ENCODE data around the gene MAIP1.
A peak's percentile ranks its signal among the peaks of the same experiment; 100 is the strongest.
"Not testable (repeated sequence)": the region's sequence is repeated elsewhere in the genome, so short reads cannot be mapped to it uniquely, and the experiment has no call there.

Gene MAIP1, protein sequence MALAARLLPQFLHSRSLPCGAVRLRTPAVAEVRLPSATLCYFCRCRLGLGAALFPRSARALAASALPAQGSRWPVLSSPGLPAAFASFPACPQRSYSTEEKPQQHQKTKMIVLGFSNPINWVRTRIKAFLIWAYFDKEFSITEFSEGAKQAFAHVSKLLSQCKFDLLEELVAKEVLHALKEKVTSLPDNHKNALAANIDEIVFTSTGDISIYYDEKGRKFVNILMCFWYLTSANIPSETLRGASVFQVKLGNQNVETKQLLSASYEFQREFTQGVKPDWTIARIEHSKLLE

DNA sequence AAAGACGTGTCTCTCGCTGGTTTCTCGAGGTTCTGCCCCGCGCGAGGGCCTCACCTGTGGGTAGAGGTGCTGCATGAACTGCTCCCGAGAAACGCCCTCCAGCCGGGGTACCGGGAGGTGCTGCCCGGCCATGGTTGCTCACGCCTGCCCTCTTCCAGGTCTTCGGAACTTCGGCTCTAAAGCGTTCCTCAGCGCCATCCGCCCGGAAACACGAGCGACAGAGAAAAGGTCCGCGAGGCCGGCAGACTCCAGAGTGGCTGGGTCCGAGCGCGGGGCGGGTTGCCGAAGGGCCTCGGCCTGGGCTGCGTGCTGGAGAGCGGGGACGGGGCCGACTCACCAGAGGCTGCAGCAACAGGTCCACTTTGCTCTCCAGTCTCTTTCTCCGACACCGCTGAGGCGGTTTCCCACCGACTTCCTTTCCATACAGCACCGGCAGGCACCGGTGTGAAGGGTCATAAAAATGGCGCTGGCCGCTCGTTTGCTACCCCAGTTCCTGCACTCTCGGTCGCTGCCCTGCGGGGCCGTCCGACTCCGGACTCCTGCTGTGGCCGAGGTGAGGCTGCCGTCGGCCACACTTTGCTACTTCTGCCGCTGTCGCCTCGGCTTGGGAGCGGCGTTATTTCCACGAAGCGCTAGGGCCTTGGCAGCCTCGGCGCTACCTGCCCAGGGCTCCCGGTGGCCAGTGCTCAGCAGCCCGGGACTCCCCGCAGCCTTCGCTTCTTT lies at the start of gene MAIP1, which contains the start of gene TYW5:
Gene MAIP1, plus strand, starts transcription at position 244 of the 723 bp plus-strand sequence. Its CDS starts 217 bp downstream, at position 461.
Gene TYW5, minus strand, starts transcription at position 153 of the 723 bp plus-strand sequence. Its CDS starts 21 bp downstream, at position 132.
- intact Hi-C loops (cut with DNase I) = no loop called here
- DNase-seq = peak; percentile 72 to 96 (median 90)

GRCh38 chr2:199907008-199907714 lies 48.2 kb upstream of the MAIP1 start:
- intact Hi-C loops (cut with DNase I) = loop anchor here (10.0 kb wide), 1 partner anchor 52 kb away; the partner anchor contains the start of gene FTCDNL1

GRCh38 chr2:199910338-199911051 lies 44.9 kb upstream of the MAIP1 start:
- DNase-seq = no peak
- intact Hi-C loops (cut with DNase I) = no loop called here

More at GRCh38 chr2:199907008-199907714, 48.2 kb upstream of the MAIP1 start:
- DNase-seq = no peak

DNA sequence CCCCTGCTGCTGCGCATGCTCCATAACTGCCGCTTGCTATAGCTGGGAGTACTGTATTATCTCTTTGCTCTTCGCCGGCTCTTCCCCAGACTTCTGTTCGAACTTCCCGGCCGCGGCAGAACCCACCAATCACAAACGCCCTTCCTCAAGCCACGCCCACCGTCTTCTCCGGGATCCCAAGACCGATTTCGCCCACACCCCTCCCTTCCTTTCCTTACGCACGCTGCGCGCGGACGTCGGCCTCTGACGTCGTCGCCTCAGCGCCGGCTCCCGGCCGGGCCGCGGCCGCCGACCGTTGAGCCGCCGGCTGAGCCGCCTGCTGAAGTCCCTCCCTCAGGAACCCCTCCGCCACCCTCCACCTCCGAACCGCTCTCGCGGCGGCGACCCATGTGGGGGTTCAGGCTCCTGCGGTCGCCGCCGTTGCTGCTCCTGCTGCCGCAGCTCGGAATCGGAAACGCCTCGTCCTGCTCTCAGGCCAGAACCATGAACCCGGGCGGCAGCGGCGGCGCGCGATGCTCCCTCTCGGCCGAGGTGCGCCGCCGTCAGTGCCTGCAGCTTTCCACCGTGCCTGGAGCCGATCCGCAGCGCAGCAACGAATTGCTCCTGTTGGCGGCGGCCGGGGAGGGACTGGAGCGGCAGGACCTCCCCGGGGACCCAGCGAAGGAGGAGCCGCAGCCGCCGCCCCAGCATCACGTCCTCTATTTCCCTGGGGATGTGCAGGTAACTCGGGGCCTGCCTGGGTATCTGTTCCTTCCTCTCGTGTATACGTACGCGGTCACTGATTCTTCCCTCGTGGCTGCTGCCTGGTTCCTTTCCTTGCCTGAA lies 44.1 kb upstream of the MAIP1 start, which contains the start of gene C2orf69:
Gene C2orf69, plus strand, starts transcription at position 242 of the 825 bp plus-strand sequence. Its CDS starts 146 bp downstream, at position 388.
- intact Hi-C loops (cut with DNase I) = no loop called here

GRCh38 chr2:199911877-199912161 lies 43.6 kb upstream of the MAIP1 start:
- DNase-seq = no peak
- intact Hi-C loops (cut with DNase I) = no loop called here

More for the DNA sequence above, 44.1 kb upstream of the MAIP1 start, which contains the start of gene C2orf69:
- peak; percentile 93 to 99 (median 98) for DNase-seq

DNA sequence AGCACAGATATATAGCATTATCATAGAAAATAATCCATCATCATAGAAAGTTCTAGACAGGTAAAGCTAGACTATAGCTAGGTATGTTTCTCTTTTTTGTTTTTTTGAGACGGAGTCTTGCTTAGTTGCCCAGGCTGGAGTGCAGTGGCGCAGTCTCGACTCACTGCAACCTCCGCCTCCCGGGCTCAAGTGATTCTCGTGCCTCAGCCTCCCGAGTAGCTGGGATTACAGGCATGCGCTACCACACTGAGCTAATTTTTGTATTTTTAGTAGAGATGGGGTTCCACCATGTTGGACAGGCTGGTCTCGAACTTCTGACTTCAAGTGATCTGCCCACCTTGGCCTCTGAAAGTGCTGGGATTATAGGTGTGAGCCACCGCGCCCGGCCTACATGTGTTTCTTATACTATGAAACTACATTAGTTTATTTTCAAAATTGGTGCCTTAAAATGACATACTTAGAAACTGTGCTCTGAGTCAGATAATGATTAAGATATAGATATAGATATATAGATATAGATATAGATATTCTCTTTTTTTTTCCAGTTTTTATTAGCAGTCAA lies 42.7 kb upstream of the MAIP1 start:
- DNase-seq; intact Hi-C loops (cut with DNase I): not testable (repeated sequence)

- DNase-seq = no peak
- intact Hi-C loops (cut with DNase I) = no loop called here
Measured at GRCh38 chr2:199914372-199914958, 40.9 kb upstream of the MAIP1 start.

DNA sequence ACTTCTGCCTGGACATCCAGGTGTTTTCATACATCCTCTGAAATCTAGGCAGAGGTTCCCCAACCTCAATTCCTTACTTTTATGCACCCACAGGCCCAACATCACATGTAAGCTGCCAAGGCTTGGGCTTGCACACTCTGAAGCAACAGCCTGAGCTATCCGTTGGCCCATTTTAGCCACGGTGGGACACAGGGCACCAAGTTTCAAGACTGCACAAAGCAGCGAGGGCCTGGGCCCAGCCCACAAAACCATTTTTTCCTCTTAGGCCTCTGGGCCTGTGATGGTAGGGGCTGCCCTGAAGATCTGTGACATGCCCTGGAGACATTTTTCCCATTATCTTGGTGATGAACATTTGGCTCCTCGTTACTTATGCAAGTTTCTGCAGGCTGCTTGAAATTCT lies 38.4 kb upstream of the MAIP1 start:
- intact Hi-C loops (cut with DNase I) = no loop called here
- no peak for DNase-seq

DNA sequence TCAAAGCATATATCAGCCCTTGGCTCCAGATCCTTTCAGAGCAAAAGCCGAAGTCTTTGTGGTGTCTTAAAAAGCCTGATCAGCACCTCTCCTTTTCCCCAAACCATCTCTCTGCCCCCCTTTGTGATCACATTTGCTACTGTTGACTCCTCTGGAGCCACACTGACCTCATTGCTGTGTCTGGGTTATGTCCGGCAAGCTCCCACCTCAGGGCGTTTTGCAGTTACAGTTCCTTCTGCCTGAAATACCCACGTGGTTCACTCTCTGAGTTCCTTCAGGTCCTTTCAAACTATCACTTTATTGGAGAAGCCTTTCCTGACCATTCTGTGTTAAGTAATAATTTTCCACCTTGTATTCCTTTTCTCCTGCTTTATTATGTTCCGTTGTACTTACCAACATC lies 32.5 kb upstream of the MAIP1 start:
- DNase-seq = peak in 8 of 42 donors; percentile 13 to 54 (median 24)
- intact Hi-C loops (cut with DNase I) = no loop called here

DNA sequence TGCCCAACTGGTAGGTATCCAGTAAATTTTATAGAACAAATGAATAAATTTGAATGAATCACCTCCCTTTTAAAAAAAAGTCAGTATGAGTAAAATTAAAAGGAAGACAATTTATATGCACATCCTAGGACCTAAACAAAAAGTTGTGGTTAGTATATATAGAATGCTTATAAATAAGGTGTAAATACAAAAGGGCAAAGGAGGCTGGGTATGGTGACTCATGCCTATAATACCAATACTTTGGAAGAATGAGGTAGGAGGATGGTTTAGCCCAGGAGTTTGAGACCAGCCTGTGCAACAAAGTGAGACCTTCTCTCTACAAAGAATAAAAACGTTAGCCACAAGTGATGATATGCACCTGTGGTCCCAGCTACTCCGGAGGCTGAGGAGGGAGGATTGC lies 31.5 kb upstream of the MAIP1 start:
- DNase-seq = no peak
- intact Hi-C loops (cut with DNase I) = no loop called here

DNA sequence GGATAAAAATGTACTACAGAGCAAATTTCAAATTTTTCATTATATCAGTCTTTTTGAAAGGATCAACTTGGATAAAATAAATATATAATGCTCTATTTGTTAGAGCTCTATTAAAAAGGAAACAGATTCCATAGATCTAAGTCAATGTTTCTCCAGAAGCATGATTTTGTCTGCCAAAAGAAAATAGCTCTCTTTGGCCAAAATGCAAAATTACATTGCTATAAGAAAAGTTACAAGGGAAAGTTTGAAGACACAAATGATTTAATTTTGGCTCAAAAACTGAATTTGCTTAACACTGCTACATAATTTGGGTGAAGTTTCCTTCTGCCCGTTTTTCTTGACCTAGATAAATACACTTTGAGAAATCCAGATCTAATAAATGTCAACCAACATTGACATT lies 28.6 kb upstream of the MAIP1 start:
- DNase-seq = no peak
- intact Hi-C loops (cut with DNase I) = no loop called here

DNA sequence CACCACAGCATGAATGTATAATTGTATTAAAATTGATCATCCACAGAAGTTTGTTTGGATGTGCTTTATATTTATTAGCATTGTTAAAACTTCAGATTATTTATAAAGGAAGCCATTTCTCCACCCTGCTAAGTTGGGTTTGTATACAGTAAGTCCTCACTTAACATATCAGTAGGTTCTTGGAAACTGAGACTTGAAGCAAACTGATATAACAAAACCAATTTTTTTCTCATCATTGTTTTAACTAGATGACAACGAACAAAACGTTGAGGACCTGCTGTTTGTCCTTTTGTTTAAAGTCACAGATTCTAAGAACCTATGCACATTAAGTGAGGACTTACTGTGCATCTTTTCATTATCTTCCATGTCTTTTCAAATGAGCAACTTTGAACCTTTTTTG lies 27.2 kb upstream of the MAIP1 start:
- no peak for DNase-seq
- intact Hi-C loops (cut with DNase I) = no loop called here

DNA sequence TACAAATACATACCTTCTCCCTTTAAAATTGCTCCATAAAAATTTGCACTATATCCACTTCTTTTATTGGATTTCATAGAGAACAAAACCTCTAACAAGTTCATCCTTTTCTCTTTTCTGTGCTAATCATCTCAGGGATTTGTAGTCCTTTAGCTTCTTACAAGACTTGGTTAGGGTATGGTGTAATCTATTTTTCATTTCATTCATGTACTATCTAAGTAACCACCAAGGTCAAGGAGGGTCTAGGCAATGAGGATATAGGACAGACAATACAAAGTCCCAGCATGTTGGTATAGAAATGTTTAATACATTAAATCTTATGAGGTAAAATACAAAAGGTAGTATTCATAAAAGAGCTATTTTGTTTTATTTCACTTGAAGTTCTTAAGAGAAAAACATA lies 26.8 kb upstream of the MAIP1 start:
- DNase-seq = no peak
- intact Hi-C loops (cut with DNase I) = no loop called here

GRCh38 chr2:199929262-199929661 lies 26.1 kb upstream of the MAIP1 start:
- peak in 11 of 42 donors; percentile 18 to 70 (median 35) for DNase-seq
- intact Hi-C loops (cut with DNase I) = no loop called here

- intact Hi-C loops (cut with DNase I) = no loop called here
Measured at GRCh38 chr2:199932312-199932855, 23.0 kb upstream of the MAIP1 start.

GRCh38 chr2:199933466-199933865 lies 21.9 kb upstream of the MAIP1 start:
- no peak for DNase-seq
- intact Hi-C loops (cut with DNase I) = no loop called here

More at GRCh38 chr2:199932312-199932855, 23.0 kb upstream of the MAIP1 start:
- DNase-seq = peak; percentile 36 to 95 (median 86)

DNA sequence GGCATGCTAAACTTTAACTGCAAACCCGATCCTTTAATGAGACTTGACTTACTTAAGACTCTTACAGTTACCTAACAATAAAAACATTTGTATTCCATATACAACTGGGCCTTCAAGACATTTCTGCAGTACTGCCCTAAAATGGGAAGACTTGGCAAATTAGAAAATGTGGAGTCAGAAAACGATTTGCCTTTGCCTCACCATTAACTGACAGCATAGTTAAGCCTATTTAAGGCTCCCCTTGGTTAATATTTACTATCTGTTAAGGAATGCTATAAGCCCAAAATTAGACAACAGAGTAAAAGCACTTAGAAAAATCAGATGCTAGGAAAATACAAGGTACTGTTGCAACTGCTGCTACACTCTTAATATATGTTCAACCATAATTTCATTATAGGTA lies 18.8 kb upstream of the MAIP1 start:
- DNase-seq = no peak
- intact Hi-C loops (cut with DNase I) = no loop called here

Data from head of caudate nucleus (tissue), 42 donors.